Measurements from ENCODE around the gene CERS3. TPM values are rescaled to one million over a fixed set of nuclear protein-coding genes. Genes with fewer than 3 reads are reported as not detected.

Gene CERS3
- total and polyA plus RNA-seq, 10 of the 15 experiments (the other 5 are each of a cell fraction or from before 2014, with no cell fraction given): not detected

DNA sequence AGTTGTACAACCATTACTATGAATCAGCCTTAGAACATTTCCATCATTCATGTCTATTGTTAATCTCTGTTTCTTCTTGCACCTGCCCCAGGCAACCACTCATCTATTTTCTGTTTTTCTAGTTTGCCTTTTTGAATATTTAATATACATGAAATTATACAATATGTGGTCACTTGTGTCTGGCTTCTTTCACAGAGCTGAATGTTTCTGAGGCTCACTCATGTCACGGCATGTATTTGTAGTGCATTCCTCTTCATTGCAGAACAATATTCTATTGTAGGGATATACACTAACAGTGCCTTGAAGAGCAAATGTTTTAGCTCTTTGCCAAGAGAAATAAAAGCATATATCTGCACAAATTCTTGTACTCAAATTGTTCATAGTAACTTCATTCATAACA lies 32.9 kb downstream of the CERS3 start:
- RAD21 ChIA-PET (ENCODE audit: unreplicated experiment): no interaction called here
- ATAC-seq (no peak), DNase-seq (ENCODE audit: low read depth, low spot score) (no peak), FAIRE-seq (no peak)
- intact Hi-C loops (cut with micrococcal nuclease; ENCODE audit: unreplicated experiment) (no loop called here), in situ Hi-C loops (cut with MboI) (no loop called here)
- H3K79me2 ChIP-seq (ENCODE audit: control insufficient read depth, insufficient read depth, low read length): no peaks in the 10 kb centered on the region
- H3K4me3 ChIP-seq: no peak overlapping the region
- no peak overlapping the region for H2AFZ ChIP-seq (ENCODE audit: control insufficient read depth, low read depth, low read length)
- H3K9ac ChIP-seq (ENCODE audit: control insufficient read depth, insufficient read depth, low read length): no peak overlapping the region
- WGBS (ENCODE audit: insufficient coverage, insufficient replicate concordance, low lambda C conversion rate, missing lambda C conversion rate): 53% methylated on average over 1 of the region's 1 CpG
- H4K20me1 ChIP-seq (ENCODE audit: control insufficient read depth, insufficient read depth): no peaks in the 10 kb centered on the region
- no peaks in the 10 kb centered on the region for H3K27me3 ChIP-seq (replicated peaks in 1 of 2; ENCODE audit: control insufficient read depth in 2 of 2, insufficient read depth in 2 of 2, low read length in 1 of 2)
- POLR2A ChIA-PET: no interaction called here
- SMC1A ChIA-PET (ENCODE audit: uncharacterized antibody, unreplicated experiment): interaction anchor here (0.7 to 0.9 kb wide), 2 partner anchors 12 to 372 kb away, joined by 3 read pairs; no protein-coding TSS in a partner anchor
- CTCF ChIA-PET: no interaction called here
- no peaks in the 10 kb centered on the region for H3K36me3 ChIP-seq (ENCODE audit: control insufficient read depth in 2 of 2, insufficient read depth in 2 of 2, low read length in 1 of 2)
- H3K4me1 ChIP-seq (ENCODE audit: control insufficient read depth, insufficient read depth, low read length): no peaks in the 10 kb centered on the region
- no peak overlapping the region for H3K27ac ChIP-seq (ENCODE audit: control insufficient read depth, insufficient read depth)
- BruUV-seq (replicated peaks): no TSS peak
- H3K9me3 ChIP-seq (replicated peaks; ENCODE audit: control insufficient read depth, insufficient read depth, low read length): no peaks in the 10 kb centered on the region
- H3K4me2 ChIP-seq (ENCODE audit: control insufficient read depth, insufficient read depth): no peak overlapping the region
- TF ChIP-seq, protein P1, sequence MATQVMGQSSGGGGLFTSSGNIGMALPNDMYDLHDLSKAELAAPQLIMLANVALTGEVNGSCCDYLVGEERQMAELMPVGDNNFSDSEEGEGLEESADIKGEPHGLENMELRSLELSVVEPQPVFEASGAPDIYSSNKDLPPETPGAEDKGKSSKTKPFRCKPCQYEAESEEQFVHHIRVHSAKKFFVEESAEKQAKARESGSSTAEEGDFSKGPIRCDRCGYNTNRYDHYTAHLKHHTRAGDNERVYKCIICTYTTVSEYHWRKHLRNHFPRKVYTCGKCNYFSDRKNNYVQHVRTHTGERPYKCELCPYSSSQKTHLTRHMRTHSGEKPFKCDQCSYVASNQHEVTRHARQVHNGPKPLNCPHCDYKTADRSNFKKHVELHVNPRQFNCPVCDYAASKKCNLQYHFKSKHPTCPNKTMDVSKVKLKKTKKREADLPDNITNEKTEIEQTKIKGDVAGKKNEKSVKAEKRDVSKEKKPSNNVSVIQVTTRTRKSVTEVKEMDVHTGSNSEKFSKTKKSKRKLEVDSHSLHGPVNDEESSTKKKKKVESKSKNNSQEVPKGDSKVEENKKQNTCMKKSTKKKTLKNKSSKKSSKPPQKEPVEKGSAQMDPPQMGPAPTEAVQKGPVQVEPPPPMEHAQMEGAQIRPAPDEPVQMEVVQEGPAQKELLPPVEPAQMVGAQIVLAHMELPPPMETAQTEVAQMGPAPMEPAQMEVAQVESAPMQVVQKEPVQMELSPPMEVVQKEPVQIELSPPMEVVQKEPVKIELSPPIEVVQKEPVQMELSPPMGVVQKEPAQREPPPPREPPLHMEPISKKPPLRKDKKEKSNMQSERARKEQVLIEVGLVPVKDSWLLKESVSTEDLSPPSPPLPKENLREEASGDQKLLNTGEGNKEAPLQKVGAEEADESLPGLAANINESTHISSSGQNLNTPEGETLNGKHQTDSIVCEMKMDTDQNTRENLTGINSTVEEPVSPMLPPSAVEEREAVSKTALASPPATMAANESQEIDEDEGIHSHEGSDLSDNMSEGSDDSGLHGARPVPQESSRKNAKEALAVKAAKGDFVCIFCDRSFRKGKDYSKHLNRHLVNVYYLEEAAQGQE (IDR thresholded peaks at IDR 0.05; ENCODE audit: low read depth, low read length): no peak
- TF ChIP-seq STAT1 (conservative IDR thresholded peaks at IDR 0.05) (no peak), RFX5 (IDR thresholded peaks at IDR 0.05; ENCODE audit: low read depth, low read length) (no peak), RB1 (IDR thresholded peaks at IDR 0.05; ENCODE audit: borderline replicate concordance) (no peak), TCF7 (IDR thresholded peaks at IDR 0.05; ENCODE audit: borderline replicate concordance) (no peak), FOS (IDR thresholded peaks at IDR 0.05; ENCODE audit: borderline replicate concordance, extremely low read depth, insufficient read length) (no peak), IRF4 (IDR thresholded peaks at IDR 0.05; ENCODE audit: low read depth, low read length) (no peak), CREM (IDR thresholded peaks at IDR 0.05; ENCODE audit: low read depth) (no peak), ZSCAN29 (IDR thresholded peaks at IDR 0.05) (no peak), NFYB (IDR thresholded peaks at IDR 0.05; ENCODE audit: insufficient read depth, low read depth, low read length) (no peak)
- TF ChIP-seq, protein P2, sequence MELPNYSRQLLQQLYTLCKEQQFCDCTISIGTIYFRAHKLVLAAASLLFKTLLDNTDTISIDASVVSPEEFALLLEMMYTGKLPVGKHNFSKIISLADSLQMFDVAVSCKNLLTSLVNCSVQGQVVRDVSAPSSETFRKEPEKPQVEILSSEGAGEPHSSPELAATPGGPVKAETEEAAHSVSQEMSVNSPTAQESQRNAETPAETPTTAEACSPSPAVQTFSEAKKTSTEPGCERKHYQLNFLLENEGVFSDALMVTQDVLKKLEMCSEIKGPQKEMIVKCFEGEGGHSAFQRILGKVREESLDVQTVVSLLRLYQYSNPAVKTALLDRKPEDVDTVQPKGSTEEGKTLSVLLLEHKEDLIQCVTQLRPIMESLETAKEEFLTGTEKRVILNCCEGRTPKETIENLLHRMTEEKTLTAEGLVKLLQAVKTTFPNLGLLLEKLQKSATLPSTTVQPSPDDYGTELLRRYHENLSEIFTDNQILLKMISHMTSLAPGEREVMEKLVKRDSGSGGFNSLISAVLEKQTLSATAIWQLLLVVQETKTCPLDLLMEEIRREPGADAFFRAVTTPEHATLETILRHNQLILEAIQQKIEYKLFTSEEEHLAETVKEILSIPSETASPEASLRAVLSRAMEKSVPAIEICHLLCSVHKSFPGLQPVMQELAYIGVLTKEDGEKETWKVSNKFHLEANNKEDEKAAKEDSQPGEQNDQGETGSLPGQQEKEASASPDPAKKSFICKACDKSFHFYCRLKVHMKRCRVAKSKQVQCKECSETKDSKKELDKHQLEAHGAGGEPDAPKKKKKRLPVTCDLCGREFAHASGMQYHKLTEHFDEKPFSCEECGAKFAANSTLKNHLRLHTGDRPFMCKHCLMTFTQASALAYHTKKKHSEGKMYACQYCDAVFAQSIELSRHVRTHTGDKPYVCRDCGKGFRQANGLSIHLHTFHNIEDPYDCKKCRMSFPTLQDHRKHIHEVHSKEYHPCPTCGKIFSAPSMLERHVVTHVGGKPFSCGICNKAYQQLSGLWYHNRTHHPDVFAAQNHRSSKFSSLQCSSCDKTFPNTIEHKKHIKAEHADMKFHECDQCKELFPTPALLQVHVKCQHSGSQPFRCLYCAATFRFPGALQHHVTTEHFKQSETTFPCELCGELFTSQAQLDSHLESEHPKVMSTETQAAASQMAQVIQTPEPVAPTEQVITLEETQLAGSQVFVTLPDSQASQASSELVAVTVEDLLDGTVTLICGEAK (IDR thresholded peaks at IDR 0.05; ENCODE audit: borderline replicate concordance): no peak
- TF ChIP-seq, protein P3, sequence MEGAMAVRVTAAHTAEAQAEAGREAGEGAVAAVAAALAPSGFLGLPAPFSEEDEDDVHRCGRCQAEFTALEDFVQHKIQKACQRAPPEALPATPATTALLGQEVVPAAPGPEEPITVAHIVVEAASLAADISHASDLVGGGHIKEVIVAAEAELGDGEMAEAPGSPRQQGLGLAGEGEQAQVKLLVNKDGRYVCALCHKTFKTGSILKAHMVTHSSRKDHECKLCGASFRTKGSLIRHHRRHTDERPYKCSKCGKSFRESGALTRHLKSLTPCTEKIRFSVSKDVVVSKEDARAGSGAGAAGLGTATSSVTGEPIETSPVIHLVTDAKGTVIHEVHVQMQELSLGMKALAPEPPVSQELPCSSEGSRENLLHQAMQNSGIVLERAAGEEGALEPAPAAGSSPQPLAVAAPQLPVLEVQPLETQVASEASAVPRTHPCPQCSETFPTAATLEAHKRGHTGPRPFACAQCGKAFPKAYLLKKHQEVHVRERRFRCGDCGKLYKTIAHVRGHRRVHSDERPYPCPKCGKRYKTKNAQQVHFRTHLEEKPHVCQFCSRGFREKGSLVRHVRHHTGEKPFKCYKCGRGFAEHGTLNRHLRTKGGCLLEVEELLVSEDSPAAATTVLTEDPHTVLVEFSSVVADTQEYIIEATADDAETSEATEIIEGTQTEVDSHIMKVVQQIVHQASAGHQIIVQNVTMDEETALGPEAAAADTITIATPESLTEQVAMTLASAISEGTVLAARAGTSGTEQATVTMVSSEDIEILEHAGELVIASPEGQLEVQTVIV (IDR thresholded peaks at IDR 0.05; ENCODE audit: borderline replicate concordance, partially characterized antibody): no peak
- TF ChIP-seq, protein P4, sequence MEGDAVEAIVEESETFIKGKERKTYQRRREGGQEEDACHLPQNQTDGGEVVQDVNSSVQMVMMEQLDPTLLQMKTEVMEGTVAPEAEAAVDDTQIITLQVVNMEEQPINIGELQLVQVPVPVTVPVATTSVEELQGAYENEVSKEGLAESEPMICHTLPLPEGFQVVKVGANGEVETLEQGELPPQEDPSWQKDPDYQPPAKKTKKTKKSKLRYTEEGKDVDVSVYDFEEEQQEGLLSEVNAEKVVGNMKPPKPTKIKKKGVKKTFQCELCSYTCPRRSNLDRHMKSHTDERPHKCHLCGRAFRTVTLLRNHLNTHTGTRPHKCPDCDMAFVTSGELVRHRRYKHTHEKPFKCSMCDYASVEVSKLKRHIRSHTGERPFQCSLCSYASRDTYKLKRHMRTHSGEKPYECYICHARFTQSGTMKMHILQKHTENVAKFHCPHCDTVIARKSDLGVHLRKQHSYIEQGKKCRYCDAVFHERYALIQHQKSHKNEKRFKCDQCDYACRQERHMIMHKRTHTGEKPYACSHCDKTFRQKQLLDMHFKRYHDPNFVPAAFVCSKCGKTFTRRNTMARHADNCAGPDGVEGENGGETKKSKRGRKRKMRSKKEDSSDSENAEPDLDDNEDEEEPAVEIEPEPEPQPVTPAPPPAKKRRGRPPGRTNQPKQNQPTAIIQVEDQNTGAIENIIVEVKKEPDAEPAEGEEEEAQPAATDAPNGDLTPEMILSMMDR (IDR thresholded peaks at IDR 0.05 in 2 of 3, conservative IDR thresholded peaks at IDR 0.05 in 1 of 3; ENCODE audit: control insufficient read depth in 2 of 3, extremely low read depth in 1 of 3, insufficient read depth in 1 of 3, low read depth in 3 of 3, low read length in 3 of 3): no peak
